Esophagus squamous epithelium (tissue), 4 donors: ENCODE data around the gene ZBTB25.

Source experiments
- CTCF ChIP-seq, 6 experiments: fragments of 450-650 bp in 4 of 6; fragments of 200-600 bp in 2 of 6; sonication (generic) in 2 of 6; IDR thresholded peaks; one replicate each; pipeline ENCODE4 v1.5.1; 2016 to 2019; ENCODE audit warnings: antibody characterized with exemption in 6 of 6, mild to moderate bottlenecking in 4 of 6, moderate library complexity in 4 of 6
- POLR2A ChIP-seq, 4 donors: fragments of 450-650 bp; IDR thresholded peaks; one replicate each; pipeline ENCODE4 v1.6.1; 2017; ENCODE audit warnings: antibody characterized with exemption in 4 of 4, mild to moderate bottlenecking in 4 of 4, moderate library complexity in 3 of 4

- TF ChIP-seq POLR2A (IDR thresholded peaks at IDR 0.05) (no peak), CTCF (IDR thresholded peaks at IDR 0.05) (no peak)
Measured at GRCh38 chr14:64525354-64525753, 21.7 kb upstream of the ZBTB25 start.
